Measurements from ENCODE around the gene MGAM2.

The MGAM2 gene

DNA sequence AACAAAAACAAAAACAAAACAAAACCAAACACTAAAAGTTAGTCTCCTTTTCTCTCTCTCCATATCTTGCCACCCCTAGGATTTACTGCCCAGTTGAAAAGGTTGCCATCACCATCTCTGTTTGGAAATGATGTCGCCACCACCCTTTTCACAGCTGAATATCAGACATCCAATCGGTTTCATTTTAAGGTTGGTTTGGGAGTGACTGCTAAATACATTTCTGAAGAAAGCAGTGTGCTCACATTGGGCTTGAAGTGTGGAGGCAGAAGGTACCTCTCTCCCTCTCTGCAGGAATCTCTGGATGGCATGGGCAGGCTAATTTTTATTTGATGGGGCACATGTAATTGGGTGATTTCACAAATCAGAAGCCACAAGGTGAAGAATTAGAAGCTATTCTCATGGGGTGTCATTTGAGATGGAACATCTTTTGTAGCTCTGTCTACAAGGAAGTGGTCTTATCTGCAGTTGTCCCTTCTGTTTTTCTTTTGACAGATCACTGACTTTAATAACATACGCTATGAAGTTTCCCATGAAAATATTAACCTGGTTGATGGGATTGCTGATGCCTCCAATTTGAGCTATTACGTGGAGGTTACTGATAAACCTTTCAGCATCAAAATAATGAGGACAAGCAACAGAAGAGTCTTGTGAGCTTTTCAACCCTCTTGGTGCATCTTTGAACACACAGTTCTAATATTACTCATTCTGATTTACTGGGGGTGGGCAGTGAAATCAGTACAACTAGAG is 20.1 kb downstream of the MGAM2 start:
- no peak overlapping the region for H3K9ac ChIP-seq (ENCODE audit: low read length)
- no peaks in the 10 kb centered on the region for H3F3A ChIP-seq (ENCODE audit: insufficient read depth, low read length)
- no peak overlapping the region for H2AFZ ChIP-seq (ENCODE audit: low read length)
- H3K36me3 ChIP-seq (ENCODE audit: insufficient read depth, low read length), result no peaks in the 10 kb centered on the region
- no peaks in the 10 kb centered on the region for H3K4me1 ChIP-seq (ENCODE audit: insufficient read depth, low read length, severe bottlenecking)
- H4K20me1 ChIP-seq (ENCODE audit: insufficient read depth, low read length), result no peaks in the 10 kb centered on the region
- no peak overlapping the region for H3K4me3 ChIP-seq (ENCODE audit: low read depth, low read length, poor library complexity, severe bottlenecking)
- no peaks in the 10 kb centered on the region for H3K27me3 ChIP-seq (ENCODE audit: insufficient read depth, low read length)
- no peaks in the 10 kb centered on the region for H3K9me3 ChIP-seq (ENCODE audit: low read length)
- no peaks in the 10 kb centered on the region for H3K79me2 ChIP-seq (ENCODE audit: insufficient read depth, low read length)
- H3K9me2 ChIP-seq (ENCODE audit: low read depth, low read length), result no peaks in the 10 kb centered on the region
- H3K27ac ChIP-seq (ENCODE audit: low read depth, low read length, poor library complexity, severe bottlenecking), result no peak overlapping the region
- TF ChIP-seq, protein P1, sequence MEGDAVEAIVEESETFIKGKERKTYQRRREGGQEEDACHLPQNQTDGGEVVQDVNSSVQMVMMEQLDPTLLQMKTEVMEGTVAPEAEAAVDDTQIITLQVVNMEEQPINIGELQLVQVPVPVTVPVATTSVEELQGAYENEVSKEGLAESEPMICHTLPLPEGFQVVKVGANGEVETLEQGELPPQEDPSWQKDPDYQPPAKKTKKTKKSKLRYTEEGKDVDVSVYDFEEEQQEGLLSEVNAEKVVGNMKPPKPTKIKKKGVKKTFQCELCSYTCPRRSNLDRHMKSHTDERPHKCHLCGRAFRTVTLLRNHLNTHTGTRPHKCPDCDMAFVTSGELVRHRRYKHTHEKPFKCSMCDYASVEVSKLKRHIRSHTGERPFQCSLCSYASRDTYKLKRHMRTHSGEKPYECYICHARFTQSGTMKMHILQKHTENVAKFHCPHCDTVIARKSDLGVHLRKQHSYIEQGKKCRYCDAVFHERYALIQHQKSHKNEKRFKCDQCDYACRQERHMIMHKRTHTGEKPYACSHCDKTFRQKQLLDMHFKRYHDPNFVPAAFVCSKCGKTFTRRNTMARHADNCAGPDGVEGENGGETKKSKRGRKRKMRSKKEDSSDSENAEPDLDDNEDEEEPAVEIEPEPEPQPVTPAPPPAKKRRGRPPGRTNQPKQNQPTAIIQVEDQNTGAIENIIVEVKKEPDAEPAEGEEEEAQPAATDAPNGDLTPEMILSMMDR (IDR thresholded peaks at IDR 0.05; ENCODE audit: low read length), result no peak
- no peak for TF ChIP-seq EZH2 (IDR thresholded peaks at IDR 0.05; ENCODE audit: borderline replicate concordance, low read length)
- no peak overlapping the region for H3K4me2 ChIP-seq (ENCODE audit: low read length)

DNA sequence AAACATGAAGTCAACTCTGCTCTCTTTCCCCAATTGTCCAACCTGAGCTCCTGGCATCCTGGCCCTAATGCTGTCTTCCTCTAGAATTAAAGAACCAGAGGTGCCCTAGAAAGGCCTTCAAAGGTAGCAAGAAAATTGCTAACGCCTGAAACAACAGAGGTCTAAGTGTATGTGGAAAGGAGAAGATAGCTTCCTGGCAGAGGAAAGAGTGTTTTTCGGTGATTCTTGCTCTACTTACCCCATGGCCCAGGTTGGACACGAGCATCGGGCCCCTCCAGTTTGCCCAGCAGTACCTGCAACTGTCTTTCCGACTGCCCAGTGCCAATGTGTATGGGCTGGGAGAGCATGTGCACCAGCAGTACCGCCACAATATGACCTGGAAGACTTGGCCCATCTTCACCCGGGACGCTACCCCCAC is 22.2 kb downstream of the MGAM2 start:
- no peak for TF ChIP-seq EZH2 (IDR thresholded peaks at IDR 0.05; ENCODE audit: borderline replicate concordance, low read length)
- TF ChIP-seq, protein P1 (IDR thresholded peaks at IDR 0.05; ENCODE audit: low read length), result no peak
- no peaks in the 10 kb centered on the region for H3K4me1 ChIP-seq (ENCODE audit: insufficient read depth, low read length, severe bottlenecking)

DNA sequence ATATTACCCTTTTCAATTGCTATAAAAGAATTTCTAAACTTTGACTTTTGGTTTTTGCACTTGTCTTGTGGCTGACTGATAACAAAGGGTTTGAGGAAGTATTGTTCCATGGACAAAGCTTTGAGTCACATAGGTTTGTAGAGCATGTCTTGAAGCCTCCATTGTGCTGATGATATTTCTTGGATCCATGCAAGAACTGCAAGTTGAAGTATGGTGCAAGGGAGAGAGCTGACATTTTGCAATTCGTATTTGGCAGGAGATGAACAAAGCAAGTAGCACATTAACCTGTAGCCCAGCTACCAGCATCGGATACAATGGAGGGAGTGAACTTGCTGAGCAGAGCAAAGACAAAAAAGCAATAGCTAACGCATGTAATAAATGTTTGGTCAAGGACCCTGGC is 23.4 kb downstream of the MGAM2 start:
- TF ChIP-seq, protein P1 (IDR thresholded peaks at IDR 0.05; ENCODE audit: low read length), result no peak
- no peak for TF ChIP-seq EZH2 (IDR thresholded peaks at IDR 0.05; ENCODE audit: borderline replicate concordance, low read length)
- H3K4me3 ChIP-seq (ENCODE audit: low read depth, low read length, poor library complexity, severe bottlenecking), result no peak overlapping the region
- H4K20me1 ChIP-seq (ENCODE audit: insufficient read depth, low read length), result no peaks in the 10 kb centered on the region
- no peak overlapping the region for H3K4me2 ChIP-seq (ENCODE audit: low read length)
- no peaks in the 10 kb centered on the region for H3K36me3 ChIP-seq (ENCODE audit: insufficient read depth, low read length)
- H3K9me2 ChIP-seq (ENCODE audit: low read depth, low read length), result no peaks in the 10 kb centered on the region
- no peaks in the 10 kb centered on the region for H3F3A ChIP-seq (ENCODE audit: insufficient read depth, low read length)
- no peak overlapping the region for H3K9ac ChIP-seq (ENCODE audit: low read length)
- no peak overlapping the region for H3K27ac ChIP-seq (ENCODE audit: low read depth, low read length, poor library complexity, severe bottlenecking)
- no peaks in the 10 kb centered on the region for H3K27me3 ChIP-seq (ENCODE audit: insufficient read depth, low read length)
- no peaks in the 10 kb centered on the region for H3K4me1 ChIP-seq (ENCODE audit: insufficient read depth, low read length, severe bottlenecking)
- H3K79me2 ChIP-seq (ENCODE audit: insufficient read depth, low read length), result no peaks in the 10 kb centered on the region
- no peaks in the 10 kb centered on the region for H3K9me3 ChIP-seq (ENCODE audit: low read length)
- no peak overlapping the region for H2AFZ ChIP-seq (ENCODE audit: low read length)

More for the DNA sequence above, 22.2 kb downstream of the MGAM2 start:
- H3K36me3 ChIP-seq (ENCODE audit: insufficient read depth, low read length), result no peaks in the 10 kb centered on the region
- no peaks in the 10 kb centered on the region for H3K27me3 ChIP-seq (ENCODE audit: insufficient read depth, low read length)
- no peaks in the 10 kb centered on the region for H3K9me3 ChIP-seq (ENCODE audit: low read length)
- no peak overlapping the region for H3K4me2 ChIP-seq (ENCODE audit: low read length)
- no peak overlapping the region for H3K9ac ChIP-seq (ENCODE audit: low read length)
- H3F3A ChIP-seq (ENCODE audit: insufficient read depth, low read length), result no peaks in the 10 kb centered on the region
- no peaks in the 10 kb centered on the region for H4K20me1 ChIP-seq (ENCODE audit: insufficient read depth, low read length)
- no peak overlapping the region for H3K27ac ChIP-seq (ENCODE audit: low read depth, low read length, poor library complexity, severe bottlenecking)
- no peak overlapping the region for H3K4me3 ChIP-seq (ENCODE audit: low read depth, low read length, poor library complexity, severe bottlenecking)
- no peak overlapping the region for H2AFZ ChIP-seq (ENCODE audit: low read length)
- H3K9me2 ChIP-seq (ENCODE audit: low read depth, low read length), result no peaks in the 10 kb centered on the region
- H3K79me2 ChIP-seq (ENCODE audit: insufficient read depth, low read length), result no peaks in the 10 kb centered on the region

Data from OCI-LY1 (cell line).